ENCODE measurements around the gene PRKCE. TPM values are rescaled to one million over a fixed set of nuclear protein-coding genes. Genes with fewer than 3 reads are reported as not detected.

PRKCE gene
- total RNA-seq, 1 donor from 2014 or later, result 85.0 TPM

GRCh38 chr2:45992741-45993475, 341.4 kb downstream of the PRKCE start:
- H3K36me3 ChIP-seq, result peaks cover 15% of the 10 kb centered on the region
- DNase-seq (no peak), ATAC-seq (peak; percentile 30 to 31)
- peak overlapping the region; percentile 78 for H3K27ac ChIP-seq
- no peaks in the 10 kb centered on the region for H3K9me3 ChIP-seq
- intact Hi-C loops (cut with DNase I), result no loop called here
- H3K4me1 ChIP-seq, result peaks cover 32% of the 10 kb centered on the region
- H3K27me3 ChIP-seq (ENCODE audit: low read depth), result no peaks in the 10 kb centered on the region
- no peak for TF ChIP-seq CTCF (IDR thresholded peaks at IDR 0.05)
- H3K4me3 ChIP-seq, result no peak overlapping the region

DNA sequence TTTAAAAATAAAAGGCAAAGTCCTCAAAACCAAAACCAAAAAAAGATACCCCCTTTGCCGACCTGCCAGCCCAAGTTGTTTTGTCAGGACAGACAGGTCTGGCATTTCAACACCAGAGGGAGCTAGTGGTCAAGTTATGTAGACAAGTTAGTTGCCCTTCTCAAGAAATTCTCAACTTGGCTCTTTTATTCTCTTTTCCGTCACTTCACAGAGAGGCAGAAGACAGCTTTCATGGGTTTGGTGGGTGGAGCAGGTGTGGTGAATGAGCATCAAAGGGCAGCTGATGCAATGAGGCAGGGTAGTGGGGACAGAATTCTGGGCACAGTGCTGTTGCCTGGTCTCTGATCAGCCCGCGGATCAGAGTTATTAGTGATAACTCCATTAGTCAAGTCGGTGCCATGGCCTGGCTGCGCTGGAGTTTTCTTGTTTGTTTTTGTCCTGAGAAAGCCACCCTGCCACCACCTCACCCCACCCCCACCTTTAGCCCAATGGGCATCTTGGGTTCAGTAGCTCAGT, 342.1 kb downstream of the PRKCE start:
- no peak overlapping the region for H3K4me3 ChIP-seq
- peaks cover 32% of the 10 kb centered on the region for H3K4me1 ChIP-seq
- peaks cover 15% of the 10 kb centered on the region for H3K36me3 ChIP-seq
- peak overlapping the region; percentile 78 for H3K27ac ChIP-seq
- no peak for DNase-seq
- no peaks in the 10 kb centered on the region for H3K9me3 ChIP-seq
- TF ChIP-seq CTCF (IDR thresholded peaks at IDR 0.05), result peak; percentile 85
- ATAC-seq, result peak; percentile 76 to 79
- no peaks in the 10 kb centered on the region for H3K27me3 ChIP-seq (ENCODE audit: low read depth)
- intact Hi-C loops (cut with DNase I), result no loop called here

GRCh38 chr2:45994060-45994459, 342.6 kb downstream of the PRKCE start:
- no peak for DNase-seq
- no peak for TF ChIP-seq CTCF (IDR thresholded peaks at IDR 0.05)
- no peak overlapping the region for H3K4me3 ChIP-seq
- intact Hi-C loops (cut with DNase I), result no loop called here
- H3K9me3 ChIP-seq, result no peaks in the 10 kb centered on the region
- peaks cover 32% of the 10 kb centered on the region for H3K4me1 ChIP-seq
- H3K27ac ChIP-seq, result peak overlapping the region; percentile 78
- H3K36me3 ChIP-seq, result peaks cover 13% of the 10 kb centered on the region
- ATAC-seq, result no peak
- H3K27me3 ChIP-seq (ENCODE audit: low read depth), result no peaks in the 10 kb centered on the region

DNA sequence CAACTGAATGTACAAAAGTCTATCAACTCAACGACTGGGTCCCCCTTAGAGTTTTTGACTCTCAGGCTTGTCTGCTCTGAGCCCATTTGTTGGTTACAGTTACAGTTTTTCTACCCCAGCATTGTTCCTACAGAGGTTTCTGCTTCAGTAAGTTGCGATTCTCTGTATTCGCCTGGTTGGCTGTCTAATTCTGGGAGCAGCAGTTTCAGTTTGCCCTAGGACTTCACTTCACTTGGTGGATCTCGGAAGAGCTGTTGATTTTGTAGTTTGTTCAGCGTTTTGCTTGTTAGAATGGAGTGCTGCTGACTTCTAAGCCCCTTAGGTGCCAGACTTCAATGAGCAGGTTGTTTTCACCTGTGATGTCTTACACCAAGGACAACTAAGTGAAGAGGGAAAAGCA, 349.2 kb downstream of the PRKCE start:
- ATAC-seq (peak in 1 of 2 donors; percentile 37), DNase-seq (no peak)
- Histone ChIP-seq H3K4me3 (no peak overlapping the region), H3K36me3 (peaks cover 25% of the 10 kb centered on the region), H3K27me3 (ENCODE audit: low read depth) (no peaks in the 10 kb centered on the region), H3K4me1 (peaks cover 42% of the 10 kb centered on the region), H3K27ac (peak overlapping the region; percentile 74), H3K9me3 (no peaks in the 10 kb centered on the region)
- no peak for TF ChIP-seq CTCF (IDR thresholded peaks at IDR 0.05)
- intact Hi-C loops (cut with DNase I), result no loop called here

GRCh38 chr2:46001290-46001689, 349.8 kb downstream of the PRKCE start:
- Histone ChIP-seq H3K9me3 (no peaks in the 10 kb centered on the region), H3K36me3 (peaks cover 31% of the 10 kb centered on the region), H3K27me3 (ENCODE audit: low read depth) (no peaks in the 10 kb centered on the region), H3K4me3 (no peak overlapping the region), H3K4me1 (peaks cover 42% of the 10 kb centered on the region), H3K27ac (peak overlapping the region; percentile 74)
- no peak for DNase-seq
- no peak for TF ChIP-seq CTCF (IDR thresholded peaks at IDR 0.05)
- intact Hi-C loops (cut with DNase I), result no loop called here
- ATAC-seq, result no peak
